K562 (cell line): ENCODE data around the gene DGCR6L. TPM values are rescaled to one million over a fixed set of nuclear protein-coding genes. Genes with fewer than 3 reads are reported as not detected.
A peak's percentile ranks its signal among the peaks of the same experiment; 100 is the strongest.

ENCODE experiments used
- CREB1 ChIP-seq, 2 experiments: sonication (generic) in 1 of 2; formaldehyde crosslinking in 1 of 2; IDR thresholded peaks; 2 replicates each; pipeline versions ENCODE4 v1.6.1 to v1.8.0; 2012 to 2022; ENCODE audit warnings: inconsistent platforms in 1 of 2, mild to moderate bottlenecking in 1 of 2, missing genetic modification reagents in 1 of 2, moderate library complexity in 1 of 2
- ETV5 ChIP-seq: sonication (generic); formaldehyde crosslinking; IDR thresholded peaks from 2 replicates; pipeline ENCODE4 v1.4.0; 2020; ENCODE audit warnings: low read depth, mild to moderate bottlenecking, missing genetic modification reagents
- HNRNPUL1 ChIP-seq: fragments of 200-400 bp; formaldehyde crosslinking; IDR thresholded peaks from 2 replicates; pipeline ENCODE4 v1.6.1; 2017; ENCODE audit warnings: low read length
- KDM1A ChIP-seq, 2 experiments: fragments of 450-650 bp; IDR thresholded peaks; 2 replicates each; pipeline ENCODE4 v1.6.1; 2016; ENCODE audit warnings: mild to moderate bottlenecking in 2 of 2
- MEIS2 ChIP-seq: fragments of 450-650 bp; IDR thresholded peaks from 2 replicates; pipeline ENCODE4 v1.6.1; 2014; ENCODE audit warnings: mild to moderate bottlenecking; ENCODE audit not compliant: partially characterized antibody
- NFATC3 ChIP-seq: fragments of 450-650 bp; IDR thresholded peaks from 2 replicates; pipeline ENCODE4 v1.6.1; 2017; ENCODE audit warnings: mild to moderate bottlenecking
- RFX7 ChIP-seq: fragments of 250-450 bp; sonication (Bioruptor Pico); IDR thresholded peaks from 2 replicates; pipeline ENCODE4 v1.5.1; 2021; ENCODE audit warnings: mild to moderate bottlenecking
- TAF9B ChIP-seq: fragments of 450-650 bp; IDR thresholded peaks from 2 replicates; pipeline ENCODE4 v1.6.1; 2018; ENCODE audit warnings: mild to moderate bottlenecking; ENCODE audit not compliant: partially characterized antibody
- TCF15 ChIP-seq: fragments of 250-450 bp; sonication (Bioruptor Pico); IDR thresholded peaks from 2 replicates; pipeline ENCODE4 v1.8.0; 2022; ENCODE audit warnings: moderate library complexity, mild to moderate bottlenecking, inconsistent platforms
- TGIF2 ChIP-seq: sonication (generic); formaldehyde crosslinking; IDR thresholded peaks from 2 replicates; pipeline ENCODE4 v1.8.1; 2022; ENCODE audit warnings: mild to moderate bottlenecking, missing genetic modification reagents, moderate library complexity
- U2AF1 ChIP-seq: fragments of 200-400 bp; formaldehyde crosslinking; optimal IDR thresholded peaks from 2 replicates; pipeline ENCODE3; 2017; ENCODE audit warnings: mild to moderate bottlenecking, low read depth, low read length, moderate library complexity
- YBX1 ChIP-seq: fragments of 450-650 bp; IDR thresholded peaks from 2 replicates; pipeline ENCODE4 v1.7.1; 2016; ENCODE audit warnings: mild to moderate bottlenecking
- ZBTB1 ChIP-seq: sonication (generic); formaldehyde crosslinking; IDR thresholded peaks from 2 replicates; pipeline ENCODE4 v1.8.1; 2023; ENCODE audit warnings: missing genetic modification reagents, low read depth, mild to moderate bottlenecking, borderline replicate concordance
- ZNF124 ChIP-seq: sonication (generic); formaldehyde crosslinking; IDR thresholded peaks from 2 replicates; pipeline ENCODE4 v1.8.1; 2022; ENCODE audit warnings: missing genetic modification reagents
- ZNF23 ChIP-seq: fragments of 250-450 bp; sonication (Bioruptor Pico); IDR thresholded peaks from 2 replicates; pipeline ENCODE4 v1.4.0; 2020; ENCODE audit warnings: mild to moderate bottlenecking
- ZNF280A ChIP-seq: fragments of 450-650 bp; IDR thresholded peaks from 2 replicates; pipeline ENCODE4 v1.6.1; 2018; ENCODE audit warnings: mild to moderate bottlenecking, low read depth; ENCODE audit not compliant: partially characterized antibody
- ZNF717 ChIP-seq: fragments of 250-450 bp; sonication (Bioruptor Pico); IDR thresholded peaks from 2 replicates; pipeline ENCODE4 v1.5.0; 2021
- polyA plus RNA-seq, 8 experiments: library from polyadenylated mRNA; depleted of rRNA in 4 of 8; stranded (reverse) in 5 of 8; unstranded in 3 of 8; fragments of >200 nt; fragmentation: Nextera tagmentation in 2 of 8; fragmentation: Illumina TruSeq in 1 of 8; extraction: Ambion mirVana in 2 of 8; extraction: Trizol in 1 of 8; gene quantifications; 2 replicates each; pipeline versions ENCODE4 v1.2.1 to v1.2.3, GENCODE V29; 2011 to 2014; ENCODE audit warnings: inconsistent platforms in 1 of 8, missing spikeins in 1 of 8
- total RNA-seq, 7 experiments: library from RNA; depleted of rRNA in 6 of 7; stranded (reverse); fragments of >200 nt in 6 of 7; fragmentation: Illumina TruSeq in 2 of 7; extraction: Trizol in 2 of 7; gene quantifications; 2 replicates each; pipeline versions ENCODE4 v1.2.1 to v1.2.3, GENCODE V29; 2011 to 2021; ENCODE audit warnings: low replicate concordance in 1 of 7
- TF ChIP-seq, protein P1 (sequence below): fragments of 200-800 bp; sonication (Bioruptor generic); IDR thresholded peaks from 2 replicates; pipeline ENCODE4 v1.6.1; 2016; ENCODE audit warnings: missing genetic modification characterization, missing compliant biosample characterization
- TF ChIP-seq, protein P2 (sequence below): fragments of 450-650 bp; formaldehyde crosslinking; conservative IDR thresholded peaks from 2 replicates; pipeline ENCODE4 v1.4.0; 2022; ENCODE audit warnings: mild to moderate bottlenecking, missing genetic modification characterization

The DGCR6L gene
- total and polyA plus RNA-seq, 9 of the 15 experiments (the other 6 are each of a cell fraction or from before 2014, with no cell fraction given): 3.6 to 151 (median 51.0) TPM

- peak; percentile 80; the same call in 1 of the 2 replicates for TF ChIP-seq TCF15 (CRISPR knock-in tag)
- peak; percentile 70; the same call in 1 of the 2 replicates for TF ChIP-seq ZNF23 (CRISPR knock-in tag)
- TF ChIP-seq ZNF280A: no peak
- peak; percentile 92; the same call in 1 of the 2 replicates for TF ChIP-seq ZNF124 (CRISPR knock-in tag)
- no peak for TF ChIP-seq HNRNPUL1
- TF ChIP-seq, protein P1, sequence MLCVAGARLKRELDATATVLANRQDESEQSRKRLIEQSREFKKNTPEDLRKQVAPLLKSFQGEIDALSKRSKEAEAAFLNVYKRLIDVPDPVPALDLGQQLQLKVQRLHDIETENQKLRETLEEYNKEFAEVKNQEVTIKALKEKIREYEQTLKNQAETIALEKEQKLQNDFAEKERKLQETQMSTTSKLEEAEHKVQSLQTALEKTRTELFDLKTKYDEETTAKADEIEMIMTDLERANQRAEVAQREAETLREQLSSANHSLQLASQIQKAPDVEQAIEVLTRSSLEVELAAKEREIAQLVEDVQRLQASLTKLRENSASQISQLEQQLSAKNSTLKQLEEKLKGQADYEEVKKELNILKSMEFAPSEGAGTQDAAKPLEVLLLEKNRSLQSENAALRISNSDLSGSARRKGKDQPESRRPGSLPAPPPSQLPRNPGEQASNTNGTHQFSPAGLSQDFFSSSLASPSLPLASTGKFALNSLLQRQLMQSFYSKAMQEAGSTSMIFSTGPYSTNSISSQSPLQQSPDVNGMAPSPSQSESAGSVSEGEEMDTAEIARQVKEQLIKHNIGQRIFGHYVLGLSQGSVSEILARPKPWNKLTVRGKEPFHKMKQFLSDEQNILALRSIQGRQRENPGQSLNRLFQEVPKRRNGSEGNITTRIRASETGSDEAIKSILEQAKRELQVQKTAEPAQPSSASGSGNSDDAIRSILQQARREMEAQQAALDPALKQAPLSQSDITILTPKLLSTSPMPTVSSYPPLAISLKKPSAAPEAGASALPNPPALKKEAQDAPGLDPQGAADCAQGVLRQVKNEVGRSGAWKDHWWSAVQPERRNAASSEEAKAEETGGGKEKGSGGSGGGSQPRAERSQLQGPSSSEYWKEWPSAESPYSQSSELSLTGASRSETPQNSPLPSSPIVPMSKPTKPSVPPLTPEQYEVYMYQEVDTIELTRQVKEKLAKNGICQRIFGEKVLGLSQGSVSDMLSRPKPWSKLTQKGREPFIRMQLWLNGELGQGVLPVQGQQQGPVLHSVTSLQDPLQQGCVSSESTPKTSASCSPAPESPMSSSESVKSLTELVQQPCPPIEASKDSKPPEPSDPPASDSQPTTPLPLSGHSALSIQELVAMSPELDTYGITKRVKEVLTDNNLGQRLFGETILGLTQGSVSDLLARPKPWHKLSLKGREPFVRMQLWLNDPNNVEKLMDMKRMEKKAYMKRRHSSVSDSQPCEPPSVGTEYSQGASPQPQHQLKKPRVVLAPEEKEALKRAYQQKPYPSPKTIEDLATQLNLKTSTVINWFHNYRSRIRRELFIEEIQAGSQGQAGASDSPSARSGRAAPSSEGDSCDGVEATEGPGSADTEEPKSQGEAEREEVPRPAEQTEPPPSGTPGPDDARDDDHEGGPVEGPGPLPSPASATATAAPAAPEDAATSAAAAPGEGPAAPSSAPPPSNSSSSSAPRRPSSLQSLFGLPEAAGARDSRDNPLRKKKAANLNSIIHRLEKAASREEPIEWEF (CRISPR knock-in tag): no peak
- peak; percentile 47 for TF ChIP-seq TGIF2 (CRISPR knock-in tag)
- TF ChIP-seq NFATC3: no peak
- peak; percentile 11 for TF ChIP-seq U2AF1
- TF ChIP-seq MEIS2: no peak
- peak; percentile 83 for TF ChIP-seq ZBTB1 (CRISPR knock-in tag)
- peak; percentile 77 for TF ChIP-seq ETV5
- no peak for TF ChIP-seq TAF9B
- TF ChIP-seq ZNF717 (CRISPR knock-in tag): no peak
- TF ChIP-seq RFX7 (CRISPR knock-in tag): 0 out of 2 replicates have a peak, but pooled peaks have one; percentile 53
- peak; percentile 89 for TF ChIP-seq CREB1 (IDR thresholded peaks at IDR 0.05)
- peak; percentile 85 for TF ChIP-seq CREB1 (CRISPR knock-in tag; IDR thresholded peaks at IDR 0.05)
- TF ChIP-seq, protein P2, sequence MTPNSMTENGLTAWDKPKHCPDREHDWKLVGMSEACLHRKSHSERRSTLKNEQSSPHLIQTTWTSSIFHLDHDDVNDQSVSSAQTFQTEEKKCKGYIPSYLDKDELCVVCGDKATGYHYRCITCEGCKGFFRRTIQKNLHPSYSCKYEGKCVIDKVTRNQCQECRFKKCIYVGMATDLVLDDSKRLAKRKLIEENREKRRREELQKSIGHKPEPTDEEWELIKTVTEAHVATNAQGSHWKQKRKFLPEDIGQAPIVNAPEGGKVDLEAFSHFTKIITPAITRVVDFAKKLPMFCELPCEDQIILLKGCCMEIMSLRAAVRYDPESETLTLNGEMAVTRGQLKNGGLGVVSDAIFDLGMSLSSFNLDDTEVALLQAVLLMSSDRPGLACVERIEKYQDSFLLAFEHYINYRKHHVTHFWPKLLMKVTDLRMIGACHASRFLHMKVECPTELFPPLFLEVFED: 0 out of 2 replicates have a peak, but pooled peaks have one; percentile 59
- no peak for TF ChIP-seq KDM1A (IDR thresholded peaks at IDR 0.05)
- TF ChIP-seq YBX1: no peak
These were observed at the start of gene DGCR6L (continued) for GRCh38 chr22:20319745-20320658.
